ENCODE measurements around the gene TCF19. TPM values are rescaled to one million over a fixed set of nuclear protein-coding genes. Genes with fewer than 3 reads are reported as not detected.
A peak's percentile ranks its signal among the peaks of the same experiment; 100 is the strongest.

TCF19 gene
- total and polyA plus RNA-seq, 2 donors (not counting 1 experiment from before 2014, with no cell fraction given): 7.2 to 8.4 TPM

DNA sequence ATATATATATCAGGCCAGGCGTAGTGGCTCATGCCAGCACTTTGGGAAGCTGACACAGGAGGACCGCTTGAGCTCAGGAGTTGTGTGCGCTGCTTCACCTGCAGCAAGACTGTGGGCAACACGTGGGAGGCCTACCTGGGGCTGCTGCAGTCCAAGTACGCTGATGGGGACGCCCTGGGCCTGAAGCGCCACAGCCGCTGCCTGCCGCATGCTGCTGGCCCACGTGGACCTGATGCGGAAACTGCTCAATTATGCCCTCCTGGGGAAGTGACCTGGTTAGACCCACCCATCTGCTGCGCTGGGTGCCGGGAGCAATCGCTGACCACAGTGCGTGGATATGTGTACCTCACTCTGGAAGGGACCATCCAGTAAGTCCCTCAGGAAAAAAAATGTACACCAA lies 17.7 kb upstream of the TCF19 start:
- Histone ChIP-seq H3K4me2 (ENCODE audit: extremely low read depth, insufficient read depth, low read length) (no peak overlapping the region), H3K27me3 (ENCODE audit: control insufficient read depth, insufficient read depth, low read length) (no peaks in the 10 kb centered on the region), H2AFZ (ENCODE audit: low read length) (no peak overlapping the region), H3K4me3 (replicated peaks in 1 of 4; ENCODE audit: control extremely low read depth in 1 of 4, insufficient read depth in 1 of 4, low read depth in 3 of 4, low read length in 4 of 4) (no peak overlapping the region), H3K4me1 (ENCODE audit: control insufficient read depth, extremely low read depth, insufficient read depth, low read length) (peaks cover 3% of the 10 kb centered on the region), H3K9me3 (ENCODE audit: control insufficient read depth, insufficient read depth, low read depth, low read length) (no peaks in the 10 kb centered on the region), H3K36me3 (ENCODE audit: control insufficient read depth, insufficient read depth, low read length) (peaks cover 1% of the 10 kb centered on the region), H3K27ac (ENCODE audit: insufficient read depth, low read length) (no peak overlapping the region), H3K9ac (ENCODE audit: insufficient read depth, low read length) (no peak overlapping the region), H4K20me1 (ENCODE audit: control insufficient read depth, extremely low read depth, insufficient read depth, low read length) (no peaks in the 10 kb centered on the region), H3K79me2 (ENCODE audit: control insufficient read depth, insufficient read depth, low read length) (no peaks in the 10 kb centered on the region)
- no peak for DNase-seq (ENCODE audit: low read depth in 2 of 2)
- TF ChIP-seq EZH2 (IDR thresholded peaks at IDR 0.05; ENCODE audit: low read length, missing control alignments): no peak
- TF ChIP-seq, protein P1, sequence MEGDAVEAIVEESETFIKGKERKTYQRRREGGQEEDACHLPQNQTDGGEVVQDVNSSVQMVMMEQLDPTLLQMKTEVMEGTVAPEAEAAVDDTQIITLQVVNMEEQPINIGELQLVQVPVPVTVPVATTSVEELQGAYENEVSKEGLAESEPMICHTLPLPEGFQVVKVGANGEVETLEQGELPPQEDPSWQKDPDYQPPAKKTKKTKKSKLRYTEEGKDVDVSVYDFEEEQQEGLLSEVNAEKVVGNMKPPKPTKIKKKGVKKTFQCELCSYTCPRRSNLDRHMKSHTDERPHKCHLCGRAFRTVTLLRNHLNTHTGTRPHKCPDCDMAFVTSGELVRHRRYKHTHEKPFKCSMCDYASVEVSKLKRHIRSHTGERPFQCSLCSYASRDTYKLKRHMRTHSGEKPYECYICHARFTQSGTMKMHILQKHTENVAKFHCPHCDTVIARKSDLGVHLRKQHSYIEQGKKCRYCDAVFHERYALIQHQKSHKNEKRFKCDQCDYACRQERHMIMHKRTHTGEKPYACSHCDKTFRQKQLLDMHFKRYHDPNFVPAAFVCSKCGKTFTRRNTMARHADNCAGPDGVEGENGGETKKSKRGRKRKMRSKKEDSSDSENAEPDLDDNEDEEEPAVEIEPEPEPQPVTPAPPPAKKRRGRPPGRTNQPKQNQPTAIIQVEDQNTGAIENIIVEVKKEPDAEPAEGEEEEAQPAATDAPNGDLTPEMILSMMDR (conservative IDR thresholded peaks at IDR 0.05 in 1 of 2, IDR thresholded peaks at IDR 0.05 in 1 of 2; ENCODE audit: low read depth in 1 of 2, low read length in 2 of 2): no peak

DNA sequence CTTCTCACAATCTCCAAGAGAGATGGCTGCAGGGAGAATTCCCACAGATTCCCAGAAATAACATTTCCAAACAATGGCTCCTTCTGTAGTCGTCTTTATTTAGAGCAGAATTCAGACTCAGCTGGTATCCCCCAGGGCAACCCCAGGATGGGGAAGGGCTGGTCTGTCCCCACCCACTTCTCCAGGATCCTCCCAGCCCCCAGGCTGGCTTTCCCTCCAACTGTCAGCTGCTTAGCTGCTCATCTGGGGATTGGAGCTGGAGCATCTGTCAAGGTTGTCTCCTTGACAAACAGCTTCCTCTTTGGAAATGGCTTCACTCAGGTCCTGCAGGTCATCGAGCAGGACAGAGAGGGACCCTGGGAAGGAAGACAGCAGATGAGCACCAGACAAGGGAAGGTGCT lies 16.0 kb upstream of the TCF19 start:
- H2AFZ ChIP-seq (ENCODE audit: low read length): no peak overlapping the region
- TF ChIP-seq, protein P1 (conservative IDR thresholded peaks at IDR 0.05 in 1 of 2, IDR thresholded peaks at IDR 0.05 in 1 of 2; ENCODE audit: low read depth in 1 of 2, low read length in 2 of 2): no peak
- TF ChIP-seq EZH2 (IDR thresholded peaks at IDR 0.05; ENCODE audit: low read length, missing control alignments): no peak
- no peak overlapping the region for H3K27ac ChIP-seq (ENCODE audit: insufficient read depth, low read length)
- no peaks in the 10 kb centered on the region for H3K79me2 ChIP-seq (ENCODE audit: control insufficient read depth, insufficient read depth, low read length)
- no peak overlapping the region for H3K4me2 ChIP-seq (ENCODE audit: extremely low read depth, insufficient read depth, low read length)
- no peaks in the 10 kb centered on the region for H3K9me3 ChIP-seq (ENCODE audit: control insufficient read depth, insufficient read depth, low read depth, low read length)
- H3K4me1 ChIP-seq (ENCODE audit: control insufficient read depth, extremely low read depth, insufficient read depth, low read length): peaks cover 3% of the 10 kb centered on the region
- no peaks in the 10 kb centered on the region for H4K20me1 ChIP-seq (ENCODE audit: control insufficient read depth, extremely low read depth, insufficient read depth, low read length)
- no peak overlapping the region for H3K9ac ChIP-seq (ENCODE audit: insufficient read depth, low read length)
- DNase-seq (ENCODE audit: low read depth in 2 of 2): no peak
- no peak overlapping the region for H3K4me3 ChIP-seq (replicated peaks in 1 of 4; ENCODE audit: control extremely low read depth in 1 of 4, insufficient read depth in 1 of 4, low read depth in 3 of 4, low read length in 4 of 4)
- peaks cover 1% of the 10 kb centered on the region for H3K36me3 ChIP-seq (ENCODE audit: control insufficient read depth, insufficient read depth, low read length)
- no peaks in the 10 kb centered on the region for H3K27me3 ChIP-seq (ENCODE audit: control insufficient read depth, insufficient read depth, low read length)

- Histone ChIP-seq H3K79me2 (ENCODE audit: control insufficient read depth, insufficient read depth, low read length) (no peaks in the 10 kb centered on the region), H3K4me2 (ENCODE audit: extremely low read depth, insufficient read depth, low read length) (no peak overlapping the region), H3K27ac (ENCODE audit: insufficient read depth, low read length) (no peak overlapping the region), H4K20me1 (ENCODE audit: control insufficient read depth, extremely low read depth, insufficient read depth, low read length) (no peaks in the 10 kb centered on the region), H3K9ac (ENCODE audit: insufficient read depth, low read length) (no peak overlapping the region), H2AFZ (ENCODE audit: low read length) (no peak overlapping the region), H3K27me3 (ENCODE audit: control insufficient read depth, insufficient read depth, low read length) (no peaks in the 10 kb centered on the region), H3K9me3 (ENCODE audit: control insufficient read depth, insufficient read depth, low read depth, low read length) (no peaks in the 10 kb centered on the region), H3K4me1 (ENCODE audit: control insufficient read depth, extremely low read depth, insufficient read depth, low read length) (no peaks in the 10 kb centered on the region), H3K4me3 (replicated peaks in 1 of 4; ENCODE audit: control extremely low read depth in 1 of 4, insufficient read depth in 1 of 4, low read depth in 3 of 4, low read length in 4 of 4) (no peak overlapping the region), H3K36me3 (ENCODE audit: control insufficient read depth, insufficient read depth, low read length) (peaks cover 1% of the 10 kb centered on the region)
- DNase-seq (ENCODE audit: low read depth in 2 of 2): peak; percentile 66 to 90
- no peak for TF ChIP-seq EZH2 (IDR thresholded peaks at IDR 0.05; ENCODE audit: low read length, missing control alignments)
- TF ChIP-seq, protein P1 (conservative IDR thresholded peaks at IDR 0.05 in 1 of 2, IDR thresholded peaks at IDR 0.05 in 1 of 2; ENCODE audit: low read depth in 1 of 2, low read length in 2 of 2): no peak
Observed at GRCh38 chr6:31143148-31143547, 15.2 kb upstream of the TCF19 start.

All from fibroblast of lung (primary cell).